Measurements from ENCODE around the gene ARL6IP1.
A peak's percentile ranks its signal among the peaks of the same experiment; 100 is the strongest.

Gene ARL6IP1

DNA sequence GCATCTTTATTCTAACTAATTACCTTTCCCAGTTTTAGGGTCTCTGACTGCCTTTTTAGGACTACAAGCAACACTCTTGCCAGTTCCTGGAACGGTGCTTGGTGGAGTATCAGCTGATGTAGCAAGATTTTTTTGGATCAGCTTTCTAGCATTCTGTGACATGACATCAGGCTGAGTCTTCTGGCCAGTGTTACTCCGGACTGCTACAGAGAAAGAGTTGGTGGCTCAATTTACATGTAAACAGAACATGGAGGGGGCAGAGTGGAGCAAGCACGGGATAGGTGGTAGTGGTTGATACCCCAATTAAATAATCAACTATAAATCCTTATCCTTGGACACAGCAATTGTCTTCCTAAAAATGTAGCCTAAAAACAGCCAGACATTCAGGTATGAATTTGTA, 10.6 kb upstream of the ARL6IP1 start:
- DNase-seq (ENCODE audit: low spot score in 2 of 2): no peak
- no peaks in the 10 kb centered on the region for H3K27me3 ChIP-seq (ENCODE audit: low read depth)
- in situ Hi-C loops (cut with MboI; ENCODE audit: low sequenced_read_pairs): loop anchor here (25.0 kb wide), 1 partner anchor 700 kb away; the partner anchor contains the start of genes CCP110 and GDE1
- peaks cover 75% of the 10 kb centered on the region for H3K36me3 ChIP-seq (replicated peaks)
- H3K4me1 ChIP-seq: peaks cover 3% of the 10 kb centered on the region
- H3K9me3 ChIP-seq: no peaks in the 10 kb centered on the region
- no peak overlapping the region for H3K4me3 ChIP-seq

- peaks cover 29% of the 10 kb centered on the region for H3K4me1 ChIP-seq
- peaks cover 49% of the 10 kb centered on the region for H3K36me3 ChIP-seq (replicated peaks)
- DNase-seq (ENCODE audit: low spot score in 2 of 2): no peak
- H3K4me3 ChIP-seq: no peak overlapping the region
- no peaks in the 10 kb centered on the region for H3K27me3 ChIP-seq (ENCODE audit: low read depth)
- in situ Hi-C loops (cut with MboI; ENCODE audit: low sequenced_read_pairs): loop anchor here (25.0 kb wide), 1 partner anchor 703 kb away; the partner anchor contains the start of genes CCP110 and GDE1
- no peaks in the 10 kb centered on the region for H3K9me3 ChIP-seq
These were observed 7.8 kb upstream of the ARL6IP1 start for GRCh38 chr16:18809165-18809564.

DNA sequence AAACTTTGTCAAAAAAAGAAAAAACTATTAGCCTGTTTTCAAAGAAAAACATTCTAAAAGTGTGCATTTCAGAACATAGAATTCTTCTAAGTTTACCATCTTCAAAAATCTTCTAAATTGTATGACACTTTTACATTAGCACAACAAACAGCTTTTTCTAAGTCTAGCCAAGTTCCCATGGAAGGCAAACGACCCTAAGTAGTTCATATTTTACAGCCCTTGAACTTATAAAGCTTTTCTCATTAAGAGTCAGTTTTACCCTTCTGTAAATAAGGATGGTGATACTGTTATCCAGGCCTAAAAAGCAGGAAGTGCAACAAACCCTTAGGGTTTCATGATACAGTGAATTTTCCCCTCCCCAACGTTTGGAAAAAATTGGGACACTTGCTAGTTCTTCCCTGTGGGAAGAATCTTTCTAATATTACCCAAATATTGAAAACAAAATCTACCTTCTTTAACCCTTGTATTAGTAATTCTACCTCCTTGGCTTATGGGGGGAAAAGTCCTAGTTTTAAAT, 4.0 kb upstream of the ARL6IP1 start:
- Histone ChIP-seq H3K4me1 (peaks cover 37% of the 10 kb centered on the region), H3K27me3 (ENCODE audit: low read depth) (no peaks in the 10 kb centered on the region), H3K4me3 (no peak overlapping the region), H3K9me3 (no peaks in the 10 kb centered on the region), H3K36me3 (replicated peaks) (peaks cover 23% of the 10 kb centered on the region)
- in situ Hi-C loops (cut with MboI; ENCODE audit: low sequenced_read_pairs): loop anchor here (25.0 kb wide), 1 partner anchor 707 kb away; the partner anchor contains the start of genes CCP110 and GDE1
- no peak for DNase-seq (ENCODE audit: low spot score in 2 of 2)

- no peak overlapping the region for H3K4me3 ChIP-seq
- DNase-seq (ENCODE audit: low spot score in 2 of 2): peak; percentile 28 to 52
- no peaks in the 10 kb centered on the region for H3K27me3 ChIP-seq (ENCODE audit: low read depth)
- no peaks in the 10 kb centered on the region for H3K9me3 ChIP-seq
- in situ Hi-C loops (cut with MboI; ENCODE audit: low sequenced_read_pairs): loop anchor here (5.0 to 25.0 kb wide), 2 partner anchors 163 to 708 kb away; partner anchors contain the start of genes CCP110 and GDE1
- H3K36me3 ChIP-seq (replicated peaks): peaks cover 22% of the 10 kb centered on the region; the same call in 1 of the 2 replicates
- peaks cover 37% of the 10 kb centered on the region for H3K4me1 ChIP-seq
These were observed 3.2 kb upstream of the ARL6IP1 start for GRCh38 chr16:18804540-18804939.

DNA sequence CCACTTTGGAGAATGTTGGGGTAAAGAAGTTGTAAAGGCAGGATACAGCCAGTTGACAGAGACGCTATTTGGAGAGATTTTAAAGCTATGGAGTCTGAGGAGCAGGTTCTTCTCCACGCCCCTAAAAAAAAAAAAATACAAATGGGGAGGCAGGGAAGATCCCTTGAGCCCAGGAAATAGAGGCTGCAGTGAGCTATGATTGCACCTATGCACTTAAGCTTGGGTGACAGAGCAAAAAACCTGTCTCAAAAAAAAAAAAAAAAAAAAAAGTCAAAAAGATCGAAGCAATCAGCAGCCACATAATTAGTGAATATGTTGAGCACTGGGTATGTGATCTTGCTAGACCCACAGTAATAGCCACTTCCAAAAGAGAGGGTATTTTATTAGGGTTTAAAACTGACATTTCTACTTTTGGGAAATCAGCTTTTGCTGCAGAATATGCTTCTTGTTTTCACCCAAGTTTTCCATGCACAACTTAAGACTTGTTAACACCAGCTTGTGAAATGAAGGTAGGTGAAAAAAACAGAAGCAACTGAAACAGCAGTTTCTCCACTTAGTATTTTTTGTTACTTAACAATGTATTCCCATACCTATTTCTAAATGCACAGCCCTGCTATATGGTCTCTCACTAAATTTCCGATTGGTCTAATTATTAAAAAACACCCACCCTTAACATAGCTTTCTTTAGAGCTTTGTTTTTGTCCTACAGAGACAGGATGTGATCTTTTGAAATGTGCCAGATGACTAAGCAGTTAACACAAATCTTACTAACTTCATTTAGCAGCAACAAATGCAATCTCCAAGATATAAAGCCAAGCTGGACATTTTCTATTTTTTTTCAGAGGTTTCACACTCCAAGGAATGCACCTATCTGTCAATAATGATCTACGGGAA, 2.5 kb upstream of the ARL6IP1 start:
- Histone ChIP-seq H3K27me3 (ENCODE audit: low read depth) (no peaks in the 10 kb centered on the region), H3K36me3 (replicated peaks) (peaks cover 19% of the 10 kb centered on the region; the same call in 1 of the 2 replicates), H3K4me1 (peaks cover 42% of the 10 kb centered on the region), H3K9me3 (no peaks in the 10 kb centered on the region), H3K4me3 (no peak overlapping the region)
- in situ Hi-C loops (cut with MboI; ENCODE audit: low sequenced_read_pairs): loop anchor here (5.0 to 25.0 kb wide), 2 partner anchors 163 to 708 kb away; partner anchors contain the start of genes CCP110 and GDE1
- DNase-seq (ENCODE audit: low spot score in 2 of 2): no peak

- H3K4me3 ChIP-seq: no peak overlapping the region
- DNase-seq (ENCODE audit: low spot score in 2 of 2): no peak
- H3K4me1 ChIP-seq: peaks cover 42% of the 10 kb centered on the region
- H3K27me3 ChIP-seq (ENCODE audit: low read depth): no peaks in the 10 kb centered on the region
- in situ Hi-C loops (cut with MboI; ENCODE audit: low sequenced_read_pairs): loop anchor here (5.0 to 25.0 kb wide), 2 partner anchors 164 to 709 kb away; partner anchors contain the start of genes CCP110 and GDE1
- H3K36me3 ChIP-seq (replicated peaks): peaks cover 20% of the 10 kb centered on the region
- no peaks in the 10 kb centered on the region for H3K9me3 ChIP-seq
These were observed 1.5 kb upstream of the ARL6IP1 start for GRCh38 chr16:18802767-18803343.

- Histone ChIP-seq H3K4me1 (peaks cover 29% of the 10 kb centered on the region), H3K9me3 (no peaks in the 10 kb centered on the region), H3K36me3 (replicated peaks) (peaks cover 37% of the 10 kb centered on the region), H3K4me3 (peak overlapping the region; percentile 94), H3K27me3 (ENCODE audit: low read depth) (no peaks in the 10 kb centered on the region)
- in situ Hi-C loops (cut with MboI; ENCODE audit: low sequenced_read_pairs): loop anchor here (5.0 to 25.0 kb wide), 2 partner anchors 167 to 712 kb away; partner anchors contain the start of genes CCP110 and GDE1
- peak; percentile 28 to 67 for DNase-seq (ENCODE audit: low spot score in 2 of 2)
These were observed 589 bp downstream of the ARL6IP1 start for GRCh38 chr16:18800775-18801144.

DNA sequence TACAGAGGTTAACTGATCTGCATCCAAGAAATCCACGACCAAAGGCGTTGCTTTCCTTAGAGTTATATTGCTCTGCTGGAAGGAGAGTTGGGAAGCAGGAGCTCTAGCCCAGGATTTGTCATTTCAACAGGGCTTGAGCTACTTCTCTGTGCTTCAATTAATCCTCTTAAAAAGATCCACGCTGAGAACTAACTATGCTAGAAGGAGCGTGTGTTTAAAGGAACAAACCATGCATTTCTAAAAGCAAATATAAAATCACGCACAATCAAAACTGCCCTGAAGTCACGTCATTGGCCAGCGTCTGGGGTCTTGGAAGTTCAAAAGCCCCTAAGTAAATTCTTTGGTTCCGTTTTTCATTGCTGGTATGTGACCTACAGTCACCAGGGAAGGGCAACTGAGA, 1.1 kb downstream of the ARL6IP1 start:
- Histone ChIP-seq H3K9me3 (no peaks in the 10 kb centered on the region), H3K36me3 (replicated peaks) (peaks cover 42% of the 10 kb centered on the region), H3K4me3 (peak overlapping the region; percentile 94), H3K27me3 (ENCODE audit: low read depth) (no peaks in the 10 kb centered on the region), H3K4me1 (peaks cover 25% of the 10 kb centered on the region)
- in situ Hi-C loops (cut with MboI; ENCODE audit: low sequenced_read_pairs): loop anchor here (5.0 to 25.0 kb wide), 2 partner anchors 167 to 712 kb away; partner anchors contain the start of genes CCP110 and GDE1
- no peak for DNase-seq (ENCODE audit: low spot score in 2 of 2)

DNA sequence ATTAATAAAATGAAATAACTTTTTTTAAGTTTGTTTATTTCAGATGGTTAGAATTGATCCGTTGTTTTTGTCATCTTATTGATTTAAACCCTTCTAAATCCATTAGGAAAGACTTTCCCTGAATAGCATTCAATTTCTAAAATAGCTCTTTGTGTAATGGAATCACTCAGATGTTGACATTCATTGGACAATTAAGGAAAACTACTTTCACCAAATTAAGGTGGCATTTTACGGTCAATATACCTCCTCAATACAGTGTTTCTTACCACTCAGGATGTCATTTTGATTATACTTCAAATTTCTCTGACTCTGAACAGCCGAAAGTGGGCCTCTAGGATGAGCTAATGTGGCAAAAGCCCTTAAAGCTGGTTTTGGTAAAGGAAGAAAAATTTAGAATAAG, 1.8 kb downstream of the ARL6IP1 start:
- Histone ChIP-seq H3K9me3 (no peaks in the 10 kb centered on the region), H3K4me1 (peaks cover 17% of the 10 kb centered on the region), H3K27me3 (ENCODE audit: low read depth) (no peaks in the 10 kb centered on the region), H3K4me3 (peak overlapping the region; percentile 94), H3K36me3 (replicated peaks) (peaks cover 50% of the 10 kb centered on the region)
- no peak for DNase-seq (ENCODE audit: low spot score in 2 of 2)
- in situ Hi-C loops (cut with MboI; ENCODE audit: low sequenced_read_pairs): no loop called here

DNA sequence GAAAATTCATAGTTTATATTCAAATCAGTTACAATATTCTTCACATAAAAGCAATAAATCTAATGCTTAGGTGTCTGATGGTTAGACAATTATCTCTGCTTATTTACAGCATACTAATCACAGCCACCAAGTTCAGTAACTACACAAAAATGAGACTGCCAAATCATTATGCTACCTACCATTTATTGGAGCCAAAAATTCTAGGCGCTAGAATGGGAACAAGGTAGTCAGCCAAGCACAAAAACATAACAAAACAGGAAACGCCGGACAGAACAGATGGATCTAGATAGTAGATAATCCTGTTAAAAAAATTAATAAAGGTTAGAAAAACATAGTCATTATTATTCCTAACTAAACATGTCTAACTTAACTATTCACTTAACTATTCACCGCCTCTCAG, 3.6 kb downstream of the ARL6IP1 start:
- in situ Hi-C loops (cut with MboI; ENCODE audit: low sequenced_read_pairs): no loop called here

DNA sequence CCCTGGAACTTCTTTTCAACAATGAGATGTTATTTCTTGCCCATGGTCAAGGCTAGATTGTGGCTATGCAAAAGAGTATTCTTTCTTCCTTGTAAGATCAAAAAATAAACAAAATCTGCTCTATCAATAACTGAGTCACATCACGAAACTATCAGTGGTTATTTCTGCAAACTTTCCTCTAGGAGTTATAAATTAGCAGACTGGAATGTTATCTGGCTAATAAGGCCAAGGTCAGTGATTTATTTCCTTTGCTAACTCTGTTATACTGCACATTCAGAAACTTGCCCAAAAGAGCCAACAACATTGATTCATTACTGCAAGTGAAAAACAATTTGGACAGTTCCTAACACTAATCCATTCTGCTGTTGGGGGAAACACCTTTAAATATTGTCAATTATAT, 5.0 kb downstream of the ARL6IP1 start:
- H3K4me1 ChIP-seq: peaks cover 5% of the 10 kb centered on the region
- in situ Hi-C loops (cut with MboI; ENCODE audit: low sequenced_read_pairs): no loop called here
- peaks cover 77% of the 10 kb centered on the region for H3K36me3 ChIP-seq (replicated peaks)
- no peak for DNase-seq (ENCODE audit: low spot score in 2 of 2)
- H3K9me3 ChIP-seq: no peaks in the 10 kb centered on the region
- H3K27me3 ChIP-seq (ENCODE audit: low read depth): no peaks in the 10 kb centered on the region
- H3K4me3 ChIP-seq: no peak overlapping the region

More for the DNA sequence above, 3.6 kb downstream of the ARL6IP1 start:
- peaks cover 65% of the 10 kb centered on the region for H3K36me3 ChIP-seq (replicated peaks)
- H3K4me3 ChIP-seq: no peak overlapping the region
- no peaks in the 10 kb centered on the region for H3K9me3 ChIP-seq
- H3K27me3 ChIP-seq (ENCODE audit: low read depth): no peaks in the 10 kb centered on the region
- DNase-seq (ENCODE audit: low spot score in 2 of 2): no peak
- H3K4me1 ChIP-seq: peaks cover 9% of the 10 kb centered on the region

DNA sequence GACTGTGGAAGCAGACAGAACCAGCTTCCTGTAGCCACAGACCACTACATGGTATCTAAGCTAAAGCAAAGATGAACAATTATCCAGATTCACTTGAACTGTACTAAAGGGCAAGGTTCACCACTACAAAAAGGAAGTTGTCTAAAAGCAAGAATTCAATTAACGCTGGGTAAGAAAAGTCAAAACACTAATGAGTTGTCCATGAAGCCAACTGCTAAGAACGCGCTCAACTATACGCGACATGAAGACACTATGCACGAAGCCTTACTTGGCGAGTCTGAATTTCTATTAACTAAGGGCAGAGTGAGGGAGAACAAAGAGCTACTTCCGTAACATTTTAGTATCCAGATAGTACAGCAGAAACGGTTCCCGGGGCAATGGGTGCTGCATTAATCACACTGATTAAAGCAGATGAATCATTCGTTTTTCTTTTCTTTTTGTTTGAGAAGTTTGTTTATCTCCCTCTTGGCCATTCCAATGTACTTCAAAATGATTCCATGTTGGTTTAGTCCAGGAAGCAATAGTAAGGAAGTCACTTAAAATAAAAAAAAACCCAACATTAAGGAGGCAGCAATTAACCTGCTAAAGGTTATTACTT, 8.4 kb downstream of the ARL6IP1 start:
- H3K36me3 ChIP-seq (replicated peaks): peaks cover 86% of the 10 kb centered on the region
- H3K9me3 ChIP-seq: no peaks in the 10 kb centered on the region; the same call in 1 of the 2 replicates
- in situ Hi-C loops (cut with MboI; ENCODE audit: low sequenced_read_pairs): no loop called here
- H3K4me1 ChIP-seq: peaks cover 3% of the 10 kb centered on the region
- H3K27me3 ChIP-seq (ENCODE audit: low read depth): no peaks in the 10 kb centered on the region
- H3K4me3 ChIP-seq: no peak overlapping the region
- DNase-seq (ENCODE audit: low spot score in 2 of 2): no peak

Data from HAP-1 (cell line).